ENCODE measurements around the gene ZBTB3.
"Not testable (repeated sequence)": the region's sequence is repeated elsewhere in the genome, so short reads cannot be mapped to it uniquely, and the experiment has no call there.

The ZBTB3 gene

DNA sequence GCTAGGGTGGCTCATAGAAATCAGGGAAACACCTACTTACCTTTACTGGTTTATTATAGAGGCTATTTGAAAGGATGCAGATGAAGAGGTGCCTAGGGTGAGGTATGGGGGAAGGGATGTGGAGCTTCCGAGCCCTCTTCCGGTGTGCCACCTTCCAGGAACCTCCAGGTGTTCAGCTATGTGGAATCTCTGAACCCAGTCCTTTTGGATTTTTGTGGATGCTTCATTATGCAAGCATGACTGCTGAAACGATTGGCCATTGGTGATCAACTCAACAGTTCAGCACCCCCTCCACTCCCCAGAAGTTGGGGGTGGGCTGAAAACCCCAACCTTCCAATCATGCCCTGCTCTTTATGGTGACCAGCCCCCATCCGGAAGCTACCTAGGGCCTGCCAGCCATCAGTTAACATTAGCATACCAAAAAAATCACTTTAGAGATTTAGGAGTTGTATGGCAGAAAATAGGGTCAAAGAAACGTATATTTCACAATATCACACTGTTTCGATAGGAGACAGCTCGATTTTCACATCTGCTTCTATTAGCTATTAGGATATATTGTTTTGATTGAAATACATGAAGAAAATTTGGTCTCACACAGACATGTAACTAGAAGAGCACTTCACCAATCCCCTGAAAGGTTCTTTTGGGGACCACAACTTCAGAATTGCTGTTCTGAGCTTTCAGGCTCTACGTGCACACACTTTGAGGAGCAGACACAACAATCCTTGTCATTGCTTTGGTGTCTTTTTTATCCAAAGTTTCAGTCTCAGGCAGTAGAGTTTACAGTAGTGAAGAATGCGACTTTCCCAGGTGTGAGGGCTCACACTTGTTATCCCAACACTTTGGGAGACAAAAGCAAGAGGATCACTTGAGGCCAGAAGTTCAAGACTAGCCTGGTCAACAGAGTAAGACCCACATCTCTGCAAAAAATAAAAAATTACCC lies 4.2 kb upstream of the ZBTB3 start:
- DNase-seq (ENCODE audit: insufficient read length, low spot score) (no peak), FAIRE-seq (no peak)

DNA sequence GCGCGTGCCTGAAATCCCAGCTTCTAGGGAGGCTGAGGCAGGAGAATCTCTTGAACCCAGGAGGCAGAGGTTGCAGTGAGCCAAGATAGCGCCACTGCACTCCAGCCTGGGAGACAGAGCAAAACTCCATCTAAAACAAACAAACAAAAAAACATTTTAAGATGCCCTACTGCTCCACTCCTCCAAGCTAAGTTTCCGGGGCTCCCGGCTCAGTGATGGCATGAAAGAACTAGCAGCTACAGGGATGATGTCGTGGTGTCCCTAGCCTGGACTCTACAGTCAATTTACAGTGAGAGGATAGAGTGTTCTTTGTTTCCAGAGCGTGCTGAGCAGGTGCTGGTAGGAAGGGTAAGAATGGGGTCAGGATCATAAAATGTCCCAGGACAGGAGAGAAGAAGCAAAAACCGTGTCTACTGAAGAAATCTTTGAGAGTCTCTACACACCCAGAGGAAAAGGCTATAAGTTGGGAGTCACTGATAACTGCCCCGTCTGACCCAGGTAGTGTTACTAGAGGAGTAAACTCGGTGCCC lies 1.2 kb upstream of the ZBTB3 start:
- no peak for DNase-seq (ENCODE audit: insufficient read length, low spot score)
- no peak for FAIRE-seq

DNA sequence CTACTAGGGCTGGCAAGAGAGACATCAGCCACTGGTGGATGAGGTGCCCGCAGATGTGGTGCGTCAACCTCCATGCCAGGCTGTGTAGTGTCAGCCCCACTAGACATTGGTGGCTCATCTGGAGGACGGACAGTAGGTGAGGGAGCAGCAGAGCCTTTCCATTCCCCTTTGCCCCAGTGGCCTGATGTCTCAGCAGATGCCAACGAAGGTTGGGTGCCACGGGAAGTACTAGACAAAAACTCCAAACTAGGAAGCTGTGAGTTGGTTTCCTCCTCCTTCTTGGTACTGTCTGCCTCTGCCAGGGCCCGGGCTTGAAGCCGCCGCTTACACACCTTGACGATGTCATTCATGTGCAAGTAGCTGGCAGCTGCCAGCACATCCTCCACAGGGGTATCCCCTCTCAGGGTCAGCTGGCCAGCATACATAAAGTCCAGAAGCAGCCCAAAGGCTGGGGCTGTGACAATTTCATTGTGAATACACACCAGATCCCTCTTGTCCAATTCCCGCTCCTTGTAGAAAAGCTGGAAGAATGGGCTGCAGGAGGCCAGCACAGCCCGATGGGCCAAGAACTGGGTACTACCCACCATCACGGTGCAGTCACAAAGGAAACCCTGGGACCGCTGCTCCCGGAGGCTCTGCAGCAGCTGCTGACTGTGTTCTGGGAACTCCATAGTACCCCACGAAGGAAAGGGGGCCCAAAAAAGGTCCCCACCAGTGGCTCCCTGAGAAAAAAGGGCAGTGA lies 795 bp downstream of the ZBTB3 start:
- FAIRE-seq: no peak
- no peak for DNase-seq (ENCODE audit: insufficient read length, low spot score)

DNA sequence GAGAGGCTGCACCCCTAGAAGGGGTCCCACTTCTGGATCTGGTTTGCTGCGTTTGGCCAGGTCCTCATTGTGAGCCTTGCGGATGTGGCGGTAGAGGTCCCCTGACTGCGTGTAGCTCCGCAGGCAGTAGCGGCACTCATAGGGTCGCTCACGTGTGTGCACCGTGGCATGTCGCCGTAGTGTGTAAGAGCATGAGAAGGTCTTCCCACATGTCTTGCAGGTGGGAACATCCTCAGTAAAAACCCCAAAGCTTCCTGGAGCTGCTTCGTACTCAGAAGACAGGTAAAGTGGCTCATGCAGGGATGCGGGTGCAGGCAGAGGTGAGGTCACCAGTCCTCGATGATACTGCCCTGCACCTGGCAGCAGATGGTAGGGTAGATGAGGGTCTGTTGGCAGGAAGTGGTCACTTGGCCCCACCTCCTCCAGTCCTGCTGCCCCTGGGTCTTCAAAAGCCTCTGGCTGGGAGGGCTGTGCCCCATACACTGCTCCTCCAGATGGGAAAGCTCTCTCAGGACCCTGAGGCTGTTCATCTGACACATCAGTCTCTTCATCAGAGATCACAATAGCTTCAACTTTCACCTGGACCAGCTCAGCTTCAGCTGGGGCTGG lies 1.7 kb downstream of the ZBTB3 start:
- FAIRE-seq: no peak
- DNase-seq (ENCODE audit: insufficient read length, low spot score): no peak

DNA sequence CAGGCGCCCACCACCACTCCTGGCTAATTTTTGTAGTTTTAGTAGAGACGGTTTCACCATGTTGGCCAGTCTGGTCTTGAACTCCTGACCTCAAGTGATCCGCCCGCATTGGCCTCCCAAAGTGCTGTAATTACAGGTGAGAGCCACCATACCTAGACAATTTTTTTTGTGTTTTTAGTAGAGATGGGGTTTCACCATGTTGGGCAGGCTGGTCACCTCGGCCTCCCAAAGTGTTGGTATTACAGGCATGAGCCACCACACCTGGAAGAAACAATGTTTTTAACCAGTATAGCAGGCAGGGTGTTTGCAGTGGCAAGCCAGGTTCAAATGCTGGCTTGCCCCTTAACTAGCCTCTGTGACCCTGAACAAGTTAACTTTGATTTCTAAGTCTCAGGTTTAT lies 4.0 kb downstream of the ZBTB3 start:
- DNase-seq (ENCODE audit: insufficient read length, low spot score); FAIRE-seq: not testable (repeated sequence)

DNA sequence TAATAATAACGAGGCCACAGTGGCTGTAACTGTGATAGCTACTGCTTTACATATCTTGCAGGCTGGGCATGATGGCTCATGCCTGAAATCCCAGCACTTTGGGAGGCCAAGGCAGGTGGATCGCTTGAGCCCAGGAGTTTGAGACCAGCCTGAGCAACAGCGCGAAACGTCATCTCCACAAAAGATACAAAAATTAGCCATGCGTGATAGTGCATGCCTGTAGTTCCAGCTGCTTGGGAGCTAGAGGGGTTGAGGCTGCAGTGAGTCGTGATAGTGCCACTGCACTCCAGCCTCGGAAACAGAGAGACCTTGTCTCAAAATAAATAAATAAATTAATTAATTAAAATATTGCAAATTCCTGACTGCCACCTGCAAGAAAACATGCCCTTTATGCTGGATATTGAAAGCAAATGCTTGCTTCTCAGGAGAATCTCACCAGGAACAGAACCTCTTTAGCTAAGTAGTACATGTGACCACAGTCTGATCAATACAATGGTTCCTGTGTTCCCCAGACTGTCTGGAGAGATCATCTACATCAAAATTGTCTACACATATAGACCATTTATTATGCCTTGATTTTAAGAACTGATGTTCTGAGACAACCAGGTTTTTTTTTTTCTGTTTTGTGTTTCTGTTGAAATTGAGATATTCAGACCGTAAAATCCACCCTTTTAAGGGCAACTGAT lies 6.3 kb downstream of the ZBTB3 start:
- FAIRE-seq (no peak), DNase-seq (ENCODE audit: insufficient read length, low spot score) (no peak)

DNA sequence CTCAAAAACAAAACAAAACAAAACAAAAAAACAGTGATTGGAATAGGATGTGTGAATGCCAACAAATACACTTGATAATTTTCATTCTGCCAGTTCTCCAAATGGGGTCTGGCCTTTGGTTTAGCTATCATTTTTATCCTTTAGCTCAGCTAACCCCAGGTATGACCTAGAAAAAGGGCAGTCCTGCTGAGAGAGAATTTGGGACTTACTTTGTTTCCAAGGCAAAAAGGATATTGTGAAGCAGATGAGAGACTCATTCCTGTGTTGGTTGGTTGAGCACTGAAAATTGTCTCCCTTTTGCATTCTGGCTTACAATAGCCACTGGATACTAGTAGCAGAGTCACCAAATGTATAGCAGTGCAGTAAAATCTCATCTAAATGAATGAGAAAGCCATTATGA lies 16.8 kb downstream of the ZBTB3 start:
- DNase-seq (ENCODE audit: insufficient read length, low spot score) (no peak), FAIRE-seq (no peak)

DNA sequence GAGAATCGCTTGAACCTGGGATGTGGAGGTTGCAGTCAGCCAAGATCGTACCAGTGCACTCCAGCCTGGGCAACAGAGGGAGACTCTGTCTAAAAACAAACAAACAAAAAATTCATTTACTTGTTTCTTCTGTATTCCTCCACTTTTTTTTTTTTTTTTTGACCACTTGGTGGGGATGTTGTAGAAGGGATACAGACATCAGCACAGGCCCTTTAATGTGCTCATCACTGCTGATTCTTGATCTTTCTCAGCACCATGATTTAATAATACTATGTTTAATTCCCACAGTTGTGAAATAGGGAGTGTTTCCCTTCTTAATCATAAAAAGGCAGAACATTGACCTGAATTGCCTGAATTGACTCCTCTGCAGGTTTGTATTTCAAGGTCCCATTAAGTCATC lies 21.1 kb downstream of the ZBTB3 start:
- DNase-seq (ENCODE audit: insufficient read length, low spot score) (no peak), FAIRE-seq (no peak)

DNA sequence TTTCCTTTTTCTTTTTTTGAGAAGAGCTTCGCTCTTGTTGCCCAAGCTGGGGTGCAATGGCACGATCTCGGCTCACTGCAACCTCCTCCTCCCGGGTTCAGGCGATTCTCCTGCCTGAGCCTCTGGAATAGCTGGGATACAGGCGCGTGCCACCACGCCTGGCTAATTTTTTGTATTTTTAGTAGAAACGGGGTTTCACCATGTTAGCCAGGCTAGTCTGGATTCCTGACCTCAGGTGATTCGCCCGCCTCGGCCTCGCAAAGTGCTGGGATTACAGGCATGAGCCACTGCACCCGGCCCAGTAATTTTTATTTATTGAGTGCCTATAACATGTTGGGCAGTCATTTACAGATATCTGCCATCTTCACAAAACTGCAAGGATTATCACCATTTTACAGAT lies 23.9 kb downstream of the ZBTB3 start:
- not testable (repeated sequence) for FAIRE-seq; DNase-seq (ENCODE audit: insufficient read length, low spot score)

DNA sequence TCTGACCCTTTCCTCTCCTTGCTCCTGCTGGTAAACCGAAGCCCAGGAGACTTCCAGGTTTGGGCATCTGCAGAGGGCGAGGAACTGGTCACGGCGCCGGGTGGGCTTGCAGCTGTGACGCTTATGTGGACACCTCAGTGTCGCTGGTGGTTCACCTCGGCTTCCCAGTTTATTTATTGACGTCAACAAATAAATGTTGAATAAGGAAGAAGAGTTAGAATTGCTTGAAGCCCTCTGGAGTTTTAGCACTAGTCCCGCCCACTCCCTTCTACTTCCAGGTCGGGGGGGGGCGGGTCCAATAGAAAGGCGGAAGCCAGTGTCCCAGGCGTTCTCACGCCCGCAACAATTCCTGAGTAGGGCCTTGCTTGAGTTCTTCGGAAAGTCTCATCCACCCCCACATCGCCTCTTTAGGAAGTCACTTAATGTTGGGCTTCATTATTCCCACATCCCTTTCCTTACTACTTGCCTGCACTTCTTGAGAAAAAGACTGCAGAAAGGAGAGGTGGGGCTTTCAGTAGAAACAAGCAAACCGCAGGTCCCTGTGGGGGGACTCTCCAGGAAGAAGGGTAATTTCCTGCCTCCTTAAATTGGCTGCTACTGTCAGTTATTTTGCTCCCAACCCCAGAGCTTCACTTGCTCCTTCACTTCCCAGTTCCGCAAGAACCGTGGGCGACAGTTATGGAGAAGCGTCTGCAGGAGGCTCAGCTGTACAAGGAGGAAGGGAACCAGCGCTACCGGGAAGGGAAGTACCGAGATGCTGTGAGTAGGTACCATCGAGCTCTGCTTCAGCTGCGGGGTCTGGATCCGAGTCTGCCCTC lies 25.6 kb downstream of the ZBTB3 start, which contains the start of gene TTC9C:
TSS of gene TTC9C (plus strand) at position 316 of the 818 bp plus-strand sequence. CDS start at position 679, 363 bp downstream.
- FAIRE-seq: peak; percentile 80
- peak; percentile 48 for DNase-seq (ENCODE audit: insufficient read length, low spot score)

DNA sequence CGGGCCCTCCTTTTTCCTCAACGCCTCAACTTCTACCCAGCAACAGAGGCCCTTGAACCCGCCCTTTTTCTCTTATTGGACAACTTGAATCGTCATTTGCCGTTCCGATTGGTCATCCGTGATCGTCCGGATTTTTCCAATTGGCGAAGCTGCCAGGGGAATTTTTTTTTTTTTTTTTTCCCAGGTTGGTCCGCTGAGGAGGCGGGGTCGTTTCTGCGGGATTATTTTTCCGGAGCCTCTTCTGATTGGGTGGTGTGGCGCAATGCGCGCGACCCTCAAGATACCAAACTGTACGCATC lies 26.1 kb downstream of the ZBTB3 start:
- FAIRE-seq: peak; percentile 91

DNA sequence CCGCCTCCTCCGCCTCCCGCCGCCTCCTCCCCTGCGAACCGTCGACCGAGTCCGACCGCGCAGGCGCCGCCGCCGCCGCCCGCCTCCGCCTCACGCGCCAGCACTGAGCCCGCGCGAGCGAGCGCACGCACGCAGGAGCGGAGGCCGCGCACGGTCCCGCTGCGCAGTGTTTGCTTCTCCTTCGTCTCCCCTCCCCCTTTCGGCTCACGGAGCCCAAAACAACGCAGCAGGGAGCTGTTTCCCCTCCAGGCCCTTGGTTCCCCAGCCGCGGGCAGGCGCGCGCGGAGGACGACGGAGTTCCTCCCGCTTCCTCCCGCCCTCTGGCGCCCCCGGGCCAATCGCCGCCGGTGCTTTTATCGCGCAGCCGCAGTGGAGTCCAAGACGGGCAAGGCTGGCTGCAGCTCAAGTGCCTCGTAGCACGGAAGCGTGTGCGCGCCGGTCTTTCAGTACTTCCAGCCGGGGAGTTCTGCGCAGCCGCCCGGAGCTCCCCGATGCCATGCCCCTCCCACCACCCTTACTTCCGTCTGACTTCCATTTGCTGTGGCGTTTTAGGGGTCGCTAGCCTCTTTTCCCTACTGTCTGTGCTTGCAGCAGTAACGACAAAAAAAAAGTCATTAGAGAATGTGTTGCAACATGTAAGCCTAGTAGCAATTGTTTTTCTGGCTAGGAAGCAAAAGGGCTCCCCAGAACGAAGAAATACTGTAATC lies 26.6 kb downstream of the ZBTB3 start, which contains the start of gene HNRNPUL2:
TSS of gene HNRNPUL2 (minus strand) at position 293 of the 707 bp plus-strand sequence. CDS start 301 bp downstream, outside the sequence.
- FAIRE-seq (no peak), DNase-seq (ENCODE audit: insufficient read length, low spot score) (peak; percentile 91)

More for the DNA sequence above, 26.1 kb downstream of the ZBTB3 start:
- DNase-seq (ENCODE audit: insufficient read length, low spot score): peak; percentile 38

DNA sequence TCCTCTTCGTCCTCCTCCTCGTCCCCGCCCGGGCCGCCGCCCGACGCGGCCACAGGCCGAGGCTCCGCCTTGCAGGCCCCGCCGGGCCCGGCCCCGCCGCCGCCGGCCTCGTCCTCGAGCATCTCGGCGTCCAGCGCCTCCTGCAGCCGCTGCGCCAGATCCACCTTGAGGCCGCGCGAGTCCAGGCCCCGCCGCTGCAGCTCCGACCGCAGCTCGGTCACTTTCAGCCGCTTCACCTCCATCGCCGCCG lies 27.1 kb downstream of the ZBTB3 start:
- FAIRE-seq (no peak), DNase-seq (ENCODE audit: insufficient read length, low spot score) (no peak)

DNA sequence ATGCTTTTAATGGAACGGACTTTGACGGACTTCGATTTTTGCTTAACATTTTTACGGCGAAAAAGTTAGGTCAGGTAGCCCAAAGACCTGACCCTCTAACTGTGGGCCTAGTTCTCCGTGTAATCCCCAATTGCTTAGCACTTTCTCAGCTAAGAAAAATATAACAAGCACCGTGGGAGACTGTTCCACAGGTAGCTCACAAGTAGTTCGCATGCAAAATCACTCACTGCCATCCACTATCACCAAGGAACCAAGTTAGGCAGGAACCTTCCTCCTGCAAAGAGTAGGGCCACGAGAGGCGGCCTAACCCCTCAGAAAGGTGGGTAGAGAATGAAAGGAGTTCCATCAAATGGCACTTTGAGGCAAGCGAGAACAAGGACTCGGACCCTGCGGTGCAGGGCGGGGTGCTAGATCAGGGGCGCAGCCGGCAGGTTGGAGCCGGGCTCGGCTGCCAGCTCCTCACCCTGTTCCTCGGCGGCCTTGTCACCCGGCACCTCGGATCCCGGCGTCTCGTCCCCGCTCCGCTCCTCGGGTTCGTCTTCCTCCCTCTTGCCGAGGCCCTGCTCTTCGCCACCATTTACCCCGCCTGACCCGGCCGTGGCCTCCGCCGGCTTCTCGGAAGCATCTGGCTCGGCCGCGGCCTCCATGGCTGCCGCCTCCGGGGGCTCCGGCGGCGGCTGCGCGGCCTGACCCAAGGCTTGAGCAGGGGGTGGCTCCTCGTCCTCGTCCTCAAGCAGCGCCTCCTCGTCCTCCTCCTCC lies 27.6 kb downstream of the ZBTB3 start:
- DNase-seq (ENCODE audit: insufficient read length, low spot score) (no peak), FAIRE-seq (no peak)

DNA sequence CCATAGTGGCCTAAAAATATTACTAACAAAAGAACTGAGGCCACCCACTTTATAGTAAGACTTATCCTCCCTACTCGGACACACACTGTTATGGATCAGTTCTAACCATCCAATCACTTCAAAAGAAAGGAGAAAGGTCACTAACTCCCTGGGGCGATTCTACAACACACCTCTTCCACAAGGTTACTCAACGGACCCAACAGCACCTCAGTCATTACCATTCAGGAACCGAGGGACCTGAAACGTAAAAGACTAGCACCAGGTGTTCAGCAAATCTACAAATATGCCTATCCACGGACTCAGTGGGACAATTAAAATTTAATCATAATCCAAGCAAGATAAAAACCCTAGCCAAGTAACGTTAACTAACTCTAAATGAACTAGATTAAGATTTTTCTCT lies 28.3 kb downstream of the ZBTB3 start:
- DNase-seq (ENCODE audit: insufficient read length, low spot score) (no peak), FAIRE-seq (no peak)

DNA sequence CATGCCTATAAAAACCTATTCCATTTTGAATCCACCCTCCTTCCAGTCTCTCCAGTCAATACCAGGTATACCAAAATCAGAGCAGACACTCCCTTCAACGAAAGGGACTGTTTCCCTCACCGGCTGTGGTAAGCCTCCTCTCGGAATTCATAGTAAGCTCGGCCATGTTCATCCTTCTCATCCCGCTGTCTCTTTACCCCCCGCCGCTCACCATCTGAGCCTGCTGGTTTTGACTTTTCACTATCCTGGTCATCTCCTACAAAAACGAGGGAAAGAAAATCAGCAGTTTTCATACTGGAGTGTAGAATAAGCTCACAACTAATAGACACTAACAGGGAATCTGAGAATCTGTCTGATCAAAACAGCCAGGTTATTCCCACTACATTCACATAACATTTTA lies 29.8 kb downstream of the ZBTB3 start:
- DNase-seq (ENCODE audit: insufficient read length, low spot score) (no peak), FAIRE-seq (no peak)

DNA sequence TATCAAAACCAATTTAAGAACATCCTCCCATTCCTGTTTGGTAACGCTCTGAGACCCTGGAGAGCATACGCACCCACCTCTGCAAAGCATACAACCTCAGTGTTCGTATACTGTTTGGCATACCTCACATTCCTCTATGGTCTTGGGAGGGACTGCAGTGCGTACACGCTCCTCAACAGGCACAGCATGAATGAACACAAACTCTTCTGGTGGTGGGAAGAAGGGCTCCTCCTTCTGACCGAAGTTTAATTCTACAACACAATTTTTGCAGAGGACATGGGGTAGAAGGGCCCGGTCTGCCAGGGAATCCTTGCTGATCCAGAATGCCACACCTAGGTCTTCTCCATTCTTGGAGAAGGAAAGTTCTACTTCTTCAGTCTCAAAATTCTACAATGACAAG lies 32.0 kb downstream of the ZBTB3 start:
- FAIRE-seq (no peak), DNase-seq (ENCODE audit: insufficient read length, low spot score) (no peak)

DNA sequence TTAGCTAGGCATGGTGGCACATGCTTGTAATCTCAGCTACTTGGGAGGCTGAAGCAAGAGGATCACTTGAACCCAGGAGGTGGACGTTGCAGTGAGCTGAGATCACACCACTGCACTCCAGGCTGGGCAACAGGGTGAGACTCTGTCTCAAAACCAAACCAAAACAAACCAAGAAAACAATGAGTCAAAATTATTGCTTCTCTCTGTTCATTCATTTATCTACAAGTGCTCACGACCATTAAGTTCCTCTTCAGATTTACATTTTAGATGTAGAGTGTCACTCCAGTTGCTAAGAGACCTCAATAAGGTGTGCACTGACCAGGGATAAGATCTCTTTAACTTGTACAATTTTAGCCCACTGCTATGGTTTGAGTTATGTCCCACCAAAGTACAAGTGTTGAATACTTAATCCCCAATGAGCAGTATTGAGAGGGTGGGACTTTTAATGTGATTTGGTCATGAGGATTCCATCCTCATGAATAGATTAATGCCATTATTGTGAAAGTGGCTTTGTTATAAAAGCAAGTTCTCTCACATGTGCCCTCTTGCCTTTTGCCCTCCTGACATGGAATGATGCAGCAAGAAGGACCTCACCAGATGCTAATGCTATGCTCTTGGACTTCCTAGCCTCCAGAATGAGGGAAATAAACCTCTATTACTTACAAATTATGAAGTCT lies 34.5 kb downstream of the ZBTB3 start:
- FAIRE-seq: no peak
- no peak for DNase-seq (ENCODE audit: insufficient read length, low spot score)
